Activated naive CD8-positive, alpha-beta T cell treated with anti-CD3 and anti-CD28 coated beads, Interleukin-2, amount 50 U/mL, for 24 hours (primary cell): ENCODE measurements around the gene CTNNA3.

Experiments used
- ATAC-seq: fragments of 150-1000 bp; cut with Tn5 transposase; one replicate; pipeline ENCODE4 v1.10.0; 2021
- DNase-seq: peaks from one replicate; pipeline ENCODE4 v3.0.0; 2021
- H3K27ac Mint-ChIP-seq: one replicate; pipeline ENCODE4 v1.8.0; 2021; ENCODE audit warnings: mild to moderate bottlenecking, mixed read lengths
- H3K27me3 Mint-ChIP-seq: one replicate; pipeline ENCODE4 v1.8.0; 2021; ENCODE audit warnings: mixed read lengths
- H3K36me3 Mint-ChIP-seq: one replicate; pipeline ENCODE4 v1.8.0; 2021; ENCODE audit warnings: low read depth, mixed read lengths
- H3K4me1 Mint-ChIP-seq: one replicate; pipeline ENCODE4 v1.8.0; 2021; ENCODE audit warnings: mixed read lengths
- H3K4me3 Mint-ChIP-seq: one replicate; pipeline ENCODE4 v1.8.0; 2021; ENCODE audit warnings: mild to moderate bottlenecking, moderate library complexity, mixed read lengths
- H3K9me3 Mint-ChIP-seq: one replicate; pipeline ENCODE4 v1.8.0; 2021; ENCODE audit warnings: mixed read lengths

Gene CTNNA3

GRCh38 chr10:66805612-66806011 is 890.4 kb downstream of the CTNNA3 start:
- H3K9me3 Mint-ChIP-seq = peaks cover 13% of the 10 kb centered on the region
- no peak overlapping the region for H3K4me3 Mint-ChIP-seq
- H3K27ac Mint-ChIP-seq = no peak overlapping the region
- no peaks in the 10 kb centered on the region for H3K4me1 Mint-ChIP-seq
- H3K27me3 Mint-ChIP-seq = no peaks in the 10 kb centered on the region
- DNase-seq = no peak
- H3K36me3 Mint-ChIP-seq = no peaks in the 10 kb centered on the region
- ATAC-seq = no peak

GRCh38 chr10:66804962-66805361 is 891.0 kb downstream of the CTNNA3 start:
- Mint-ChIP-seq H3K9me3 (peaks cover 7% of the 10 kb centered on the region), H3K4me3 (no peak overlapping the region), H3K4me1 (no peaks in the 10 kb centered on the region), H3K27me3 (no peaks in the 10 kb centered on the region), H3K36me3 (no peaks in the 10 kb centered on the region), H3K27ac (no peak overlapping the region)
- ATAC-seq = no peak
- DNase-seq = no peak

GRCh38 chr10:66803174-66803573 is 892.8 kb downstream of the CTNNA3 start:
- ATAC-seq (no peak), DNase-seq (no peak)
- Mint-ChIP-seq H3K9me3 (peaks cover 7% of the 10 kb centered on the region), H3K4me1 (no peaks in the 10 kb centered on the region), H3K4me3 (no peak overlapping the region), H3K27ac (no peak overlapping the region), H3K27me3 (no peaks in the 10 kb centered on the region), H3K36me3 (no peaks in the 10 kb centered on the region)

GRCh38 chr10:66799474-66799873 is 896.5 kb downstream of the CTNNA3 start:
- H3K27me3 Mint-ChIP-seq = no peaks in the 10 kb centered on the region
- no peak overlapping the region for H3K4me3 Mint-ChIP-seq
- H3K27ac Mint-ChIP-seq = no peak overlapping the region

GRCh38 chr10:66795866-66796265 is 900.1 kb downstream of the CTNNA3 start:
- Mint-ChIP-seq H3K4me3 (no peak overlapping the region), H3K36me3 (no peaks in the 10 kb centered on the region), H3K27ac (no peak overlapping the region), H3K27me3 (no peaks in the 10 kb centered on the region), H3K4me1 (no peaks in the 10 kb centered on the region), H3K9me3 (no peaks in the 10 kb centered on the region)
- no peak for DNase-seq
- no peak for ATAC-seq

More at GRCh38 chr10:66799474-66799873, 896.5 kb downstream of the CTNNA3 start:
- peaks cover 3% of the 10 kb centered on the region for H3K9me3 Mint-ChIP-seq
- H3K4me1 Mint-ChIP-seq = no peaks in the 10 kb centered on the region
- no peaks in the 10 kb centered on the region for H3K36me3 Mint-ChIP-seq
- ATAC-seq (no peak), DNase-seq (no peak)

- H3K27ac Mint-ChIP-seq = no peak overlapping the region
- H3K4me3 Mint-ChIP-seq = no peak overlapping the region
- DNase-seq = no peak
- no peak for ATAC-seq
- no peaks in the 10 kb centered on the region for H3K27me3 Mint-ChIP-seq
- no peaks in the 10 kb centered on the region for H3K36me3 Mint-ChIP-seq
- no peaks in the 10 kb centered on the region for H3K4me1 Mint-ChIP-seq
- H3K9me3 Mint-ChIP-seq = peaks cover 3% of the 10 kb centered on the region
Observed at GRCh38 chr10:66792441-66792840, 903.6 kb downstream of the CTNNA3 start.

GRCh38 chr10:66788178-66788987 is 907.6 kb downstream of the CTNNA3 start:
- ATAC-seq = no peak
- H3K27me3 Mint-ChIP-seq = no peaks in the 10 kb centered on the region

GRCh38 chr10:66786709-66787108 is 909.3 kb downstream of the CTNNA3 start:
- no peaks in the 10 kb centered on the region for H3K27me3 Mint-ChIP-seq
- H3K4me1 Mint-ChIP-seq = no peaks in the 10 kb centered on the region
- no peaks in the 10 kb centered on the region for H3K36me3 Mint-ChIP-seq
- ATAC-seq (no peak), DNase-seq (no peak)
- no peak overlapping the region for H3K27ac Mint-ChIP-seq
- H3K9me3 Mint-ChIP-seq = peaks cover 3% of the 10 kb centered on the region
- H3K4me3 Mint-ChIP-seq = no peak overlapping the region

More at GRCh38 chr10:66788178-66788987, 907.6 kb downstream of the CTNNA3 start:
- DNase-seq = no peak
- Mint-ChIP-seq H3K9me3 (peaks cover 3% of the 10 kb centered on the region), H3K36me3 (no peaks in the 10 kb centered on the region), H3K4me1 (no peaks in the 10 kb centered on the region), H3K27ac (no peak overlapping the region), H3K4me3 (no peak overlapping the region)

GRCh38 chr10:66784770-66785169 is 911.2 kb downstream of the CTNNA3 start:
- H3K27me3 Mint-ChIP-seq = no peaks in the 10 kb centered on the region
- peaks cover 4% of the 10 kb centered on the region for H3K9me3 Mint-ChIP-seq
- H3K4me1 Mint-ChIP-seq = no peaks in the 10 kb centered on the region
- DNase-seq (no peak), ATAC-seq (no peak)
- H3K4me3 Mint-ChIP-seq = no peak overlapping the region
- H3K27ac Mint-ChIP-seq = no peak overlapping the region
- H3K36me3 Mint-ChIP-seq = no peaks in the 10 kb centered on the region

- H3K4me3 Mint-ChIP-seq = no peak overlapping the region
- no peaks in the 10 kb centered on the region for H3K27me3 Mint-ChIP-seq
- ATAC-seq (no peak), DNase-seq (no peak)
- no peaks in the 10 kb centered on the region for H3K4me1 Mint-ChIP-seq
- H3K36me3 Mint-ChIP-seq = no peaks in the 10 kb centered on the region
- H3K27ac Mint-ChIP-seq = no peak overlapping the region
- peaks cover 3% of the 10 kb centered on the region for H3K9me3 Mint-ChIP-seq
Observed at GRCh38 chr10:66783316-66783715, 912.7 kb downstream of the CTNNA3 start.

- no peak overlapping the region for H3K27ac Mint-ChIP-seq
- ATAC-seq = no peak
- H3K36me3 Mint-ChIP-seq = no peaks in the 10 kb centered on the region
- no peaks in the 10 kb centered on the region for H3K27me3 Mint-ChIP-seq
- peaks cover 3% of the 10 kb centered on the region for H3K9me3 Mint-ChIP-seq
- no peak for DNase-seq
- no peaks in the 10 kb centered on the region for H3K4me1 Mint-ChIP-seq
- no peak overlapping the region for H3K4me3 Mint-ChIP-seq
Observed at GRCh38 chr10:66782776-66783175, 913.2 kb downstream of the CTNNA3 start.

GRCh38 chr10:66782144-66782543 is 913.9 kb downstream of the CTNNA3 start:
- Mint-ChIP-seq H3K4me1 (no peaks in the 10 kb centered on the region), H3K27me3 (no peaks in the 10 kb centered on the region), H3K4me3 (no peak overlapping the region), H3K27ac (no peak overlapping the region), H3K36me3 (no peaks in the 10 kb centered on the region), H3K9me3 (peaks cover 3% of the 10 kb centered on the region)
- ATAC-seq (no peak), DNase-seq (no peak)

- H3K27me3 Mint-ChIP-seq = no peaks in the 10 kb centered on the region
- H3K4me3 Mint-ChIP-seq = no peak overlapping the region
- no peak overlapping the region for H3K27ac Mint-ChIP-seq
- H3K4me1 Mint-ChIP-seq = no peaks in the 10 kb centered on the region
- no peak for DNase-seq
- H3K9me3 Mint-ChIP-seq = peaks cover 3% of the 10 kb centered on the region
- ATAC-seq = no peak
- no peaks in the 10 kb centered on the region for H3K36me3 Mint-ChIP-seq
Observed at GRCh38 chr10:66780796-66781195, 915.2 kb downstream of the CTNNA3 start.

GRCh38 chr10:66778351-66778750 is 917.6 kb downstream of the CTNNA3 start:
- Mint-ChIP-seq H3K4me3 (no peak overlapping the region), H3K9me3 (peaks cover 3% of the 10 kb centered on the region), H3K27ac (no peak overlapping the region), H3K36me3 (no peaks in the 10 kb centered on the region), H3K27me3 (no peaks in the 10 kb centered on the region), H3K4me1 (no peaks in the 10 kb centered on the region)
- ATAC-seq = no peak
- DNase-seq = no peak

- no peaks in the 10 kb centered on the region for H3K4me1 Mint-ChIP-seq
- no peak for ATAC-seq
- no peak overlapping the region for H3K4me3 Mint-ChIP-seq
- DNase-seq = no peak
- no peak overlapping the region for H3K27ac Mint-ChIP-seq
- peaks cover 3% of the 10 kb centered on the region for H3K9me3 Mint-ChIP-seq
- H3K36me3 Mint-ChIP-seq = no peaks in the 10 kb centered on the region
- H3K27me3 Mint-ChIP-seq = no peaks in the 10 kb centered on the region
Observed at GRCh38 chr10:66777665-66778064, 918.3 kb downstream of the CTNNA3 start.

GRCh38 chr10:66773472-66773817 is 922.5 kb downstream of the CTNNA3 start:
- Mint-ChIP-seq H3K36me3 (no peaks in the 10 kb centered on the region), H3K27me3 (no peaks in the 10 kb centered on the region), H3K4me3 (no peak overlapping the region), H3K4me1 (no peaks in the 10 kb centered on the region), H3K27ac (no peak overlapping the region), H3K9me3 (peaks cover 3% of the 10 kb centered on the region)
- DNase-seq (no peak), ATAC-seq (no peak)
